Left lung (tissue), 10 donors: ENCODE results near the gene EFR3B. TPM values are rescaled to one million over a fixed set of nuclear protein-coding genes. Genes with fewer than 3 reads are reported as not detected.

Source experiments
- ATAC-seq: fragments of 200-7000 bp; cut with Tn5 transposase; one replicate; pipeline ENCODE4 v1.9.1; 2020; ENCODE audit warnings: moderate library complexity
- DNase-seq, 4 donors: peaks; one replicate each; pipeline ENCODE4 v3.0.0-alpha.2; 2013 to 2020
- H3K27ac ChIP-seq, 2 donors: fragments of 200-600 bp; sonication (generic) in 1 of 2; one replicate each; pipeline versions ENCODE4 v1.5.0 to v1.8.0; 2020 to 2021
- H3K27me3 ChIP-seq, 2 donors: fragments of 200-600 bp; sonication (generic) in 1 of 2; one replicate each; pipeline versions ENCODE4 v1.5.0 to v1.8.0; 2020 to 2021
- H3K36me3 ChIP-seq, 2 donors: fragments of 200-600 bp; sonication (generic) in 1 of 2; one replicate each; pipeline versions ENCODE4 v1.5.0 to v1.8.0; 2020 to 2021
- H3K4me1 ChIP-seq, 2 donors: fragments of 200-600 bp; one replicate each; pipeline ENCODE4 v1.8.0; 2021
- H3K4me3 ChIP-seq, 2 donors: fragments of 200-600 bp; sonication (generic) in 1 of 2; one replicate each; pipeline versions ENCODE4 v1.5.0 to v1.8.0; 2020 to 2021; ENCODE audit warnings: mild to moderate bottlenecking in 1 of 2
- H3K9me3 ChIP-seq, 2 donors: fragments of 200-600 bp; sonication (generic) in 1 of 2; one replicate each; pipeline versions ENCODE4 v1.5.0 to v1.8.0; 2020 to 2021
- CTCF ChIP-seq, 2 donors: fragments of 200-600 bp; sonication (generic) in 1 of 2; IDR thresholded peaks; one replicate each; pipeline versions ENCODE4 v1.5.0 to v1.8.0; 2021; ENCODE audit warnings: antibody characterized with exemption in 2 of 2
- intact Hi-C, 2 donors: fragments of 100-400 bp; cut with DNase I; formaldehyde crosslinking; loops; one replicate each; pipeline versions ENCODE4 v1.11.2 to v1.14.2; 2022
- polyA plus RNA-seq, 6 donors: library from polyadenylated mRNA; unstranded; fragments of 120-200 nt; gene quantifications; one replicate each; pipeline ENCODE4 v1.2.1, GENCODE V29; 2013; ENCODE audit not compliant: insufficient read length in 6 of 6
- total RNA-seq, 2 donors: library from RNA; stranded (reverse); fragmentation: NEBNext Ultra II Directional; extraction: Animal tissue kit (Norgen Biotek cat#: 25700); gene quantifications; one replicate each; pipeline ENCODE4 v1.2.1, GENCODE V29; 2021
- donor health status: DM: no; HTN: yes; CAD: no.
- donor health status: DM: no; HTN: no; CAD: no.

The EFR3B gene
- total and polyA plus RNA-seq, 8 donors: 2.4 to 10.5 (median 7.6) TPM

GRCh38 chr2:25034081-25034480 is 7.8 kb upstream of the EFR3B start:
- H3K4me1 ChIP-seq: no peaks in the 10 kb centered on the region
- H3K27ac ChIP-seq: no peak overlapping the region
- no peaks in the 10 kb centered on the region for H3K36me3 ChIP-seq
- no peak for ATAC-seq
- TF ChIP-seq CTCF (IDR thresholded peaks at IDR 0.05): no peak
- H3K27me3 ChIP-seq: no peaks in the 10 kb centered on the region
- no peak overlapping the region for H3K4me3 ChIP-seq
- intact Hi-C loops: no loop called here
- H3K9me3 ChIP-seq: no peaks in the 10 kb centered on the region
- DNase-seq: no peak

GRCh38 chr2:25035537-25036220 is 6.2 kb upstream of the EFR3B start:
- DNase-seq (peak in 2 of 4 donors; percentile 25 to 42), ATAC-seq (peak; percentile 90)
- Histone ChIP-seq H3K4me1 (no peaks in the 10 kb centered on the region), H3K36me3 (no peaks in the 10 kb centered on the region), H3K9me3 (no peaks in the 10 kb centered on the region), H3K27me3 (peaks cover 0 to 6% of the 10 kb centered on the region in 2 donors), H3K27ac (no peak overlapping the region), H3K4me3 (no peak overlapping the region)
- intact Hi-C loops: no loop called here
- TF ChIP-seq CTCF (IDR thresholded peaks at IDR 0.05): no peak

- Histone ChIP-seq H3K36me3 (no peaks in the 10 kb centered on the region), H3K27ac (no peak overlapping the region), H3K4me3 (no peak overlapping the region), H3K27me3 (peaks cover 0 to 11% of the 10 kb centered on the region in 2 donors), H3K9me3 (no peaks in the 10 kb centered on the region), H3K4me1 (peaks cover 0 to 1% of the 10 kb centered on the region in 2 donors)
- intact Hi-C loops: no loop called here
- ATAC-seq (no peak), DNase-seq (no peak)
- TF ChIP-seq CTCF (IDR thresholded peaks at IDR 0.05): no peak
These were observed 5.7 kb upstream of the EFR3B start for GRCh38 chr2:25036221-25036559.

GRCh38 chr2:25039126-25039525 is 2.8 kb upstream of the EFR3B start:
- no peaks in the 10 kb centered on the region for H3K9me3 ChIP-seq
- no peak for TF ChIP-seq CTCF (IDR thresholded peaks at IDR 0.05)
- H3K4me1 ChIP-seq: peaks cover 9 to 21% of the 10 kb centered on the region in 2 donors
- no peak overlapping the region for H3K4me3 ChIP-seq
- no peak overlapping the region for H3K27ac ChIP-seq
- peaks cover 0 to 38% of the 10 kb centered on the region in 2 donors for H3K27me3 ChIP-seq
- no peak for DNase-seq
- intact Hi-C loops: no loop called here
- H3K36me3 ChIP-seq: no peaks in the 10 kb centered on the region
- no peak for ATAC-seq

- TF ChIP-seq CTCF (IDR thresholded peaks at IDR 0.05): no peak
- Histone ChIP-seq H3K4me3 (peak overlapping the region; percentile 20 to 64), H3K27me3 (peaks cover 0 to 57% of the 10 kb centered on the region in 2 donors), H3K9me3 (no peaks in the 10 kb centered on the region), H3K4me1 (peaks cover 9 to 21% of the 10 kb centered on the region in 2 donors), H3K36me3 (no peaks in the 10 kb centered on the region), H3K27ac (peak overlapping the region; percentile 5 to 61)
- DNase-seq (peak in 3 of 4 donors; percentile 63 to 82 (median 69)), ATAC-seq (peak; percentile 64)
- intact Hi-C loops: no loop called here
These were observed 459 bp upstream of the EFR3B start for GRCh38 chr2:25041307-25041927.
